ENCODE measurements around the gene BLM.

DNA sequence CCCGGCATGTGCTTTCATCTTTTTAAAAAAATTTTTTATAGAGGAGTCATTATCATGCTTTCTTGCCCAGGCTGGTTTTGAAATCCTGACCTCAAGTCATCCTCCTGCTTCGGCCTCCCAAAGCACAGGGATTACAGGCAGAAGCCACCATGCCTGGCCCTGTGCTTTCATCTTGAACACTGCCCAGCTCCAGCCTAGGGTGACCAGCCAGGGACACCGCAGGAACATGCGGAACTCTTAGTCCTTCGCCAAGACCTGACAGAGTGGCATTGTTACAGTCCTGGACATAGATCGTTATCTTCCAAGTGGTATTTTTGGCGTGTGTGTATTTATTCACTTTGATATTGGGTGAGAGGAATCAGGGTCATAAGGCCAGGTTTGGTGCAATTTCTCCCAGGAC, 143.3 kb downstream of the BLM start:
- TF ChIP-seq POLR2A (IDR thresholded peaks at IDR 0.05; ENCODE audit: control extremely low read depth in 1 of 2, low read depth in 2 of 2, low read length in 2 of 2) (no peak), EZH2 (IDR thresholded peaks at IDR 0.05; ENCODE audit: low read depth, low read length, severe bottlenecking) (no peak), RAD21 (IDR thresholded peaks at IDR 0.05 in 1 of 2, conservative IDR thresholded peaks at IDR 0.05 in 1 of 2; ENCODE audit: low read depth in 2 of 2, low read length in 2 of 2) (no peak)

Data from H1 (cell line).